GM11168 (cell line): Measurements from ENCODE around the gene S1PR1.

Experiments
- in situ Hi-C: fragments of 300-500 bp; cut with MboI; formaldehyde crosslinking; loops from one replicate; pipeline ENCODE4 v1.12.0; 2022; ENCODE audit warnings: low sequenced_read_pairs; ENCODE audit not compliant: unreplicated experiment

The S1PR1 gene

GRCh38 chr1:101244842-101245241, 8.0 kb downstream of the S1PR1 start:
- in situ Hi-C loops, result no loop called here

- in situ Hi-C loops, result no loop called here
Measured at GRCh38 chr1:101245246-101245927, 8.6 kb downstream of the S1PR1 start.

GRCh38 chr1:101247404-101248287, 10.8 kb downstream of the S1PR1 start:
- in situ Hi-C loops, result no loop called here

- in situ Hi-C loops, result no loop called here
Measured at GRCh38 chr1:101250222-101250621, 13.4 kb downstream of the S1PR1 start.

DNA sequence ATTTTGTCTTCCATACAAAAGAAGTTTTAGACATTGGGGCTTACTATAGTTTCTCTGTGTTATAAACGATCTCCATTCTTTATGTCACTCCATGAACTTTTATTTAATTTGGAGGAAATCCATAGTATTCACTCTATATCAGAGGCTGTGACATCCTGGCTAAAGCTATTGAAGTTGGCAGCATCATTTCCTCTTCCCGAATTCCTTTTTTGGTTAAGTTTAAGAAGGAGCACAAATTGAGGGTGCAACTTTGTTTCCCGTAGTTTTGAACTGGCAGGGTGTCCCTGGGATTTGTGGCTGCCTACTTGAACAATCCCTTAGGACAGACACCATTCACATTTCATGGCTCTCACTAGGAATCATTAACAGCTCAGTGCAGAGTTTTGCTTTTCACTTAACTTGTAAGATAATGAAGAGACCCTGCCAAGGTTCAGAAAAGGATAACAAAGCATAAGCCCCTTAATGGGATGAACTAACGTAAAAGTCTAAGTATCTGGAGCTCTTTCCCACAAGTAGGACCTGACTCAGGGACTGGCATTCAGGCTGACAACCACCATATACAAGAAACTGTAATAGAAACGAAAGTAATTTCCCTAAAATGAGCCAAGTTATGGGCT, 13.9 kb downstream of the S1PR1 start:
- in situ Hi-C loops, result no loop called here

DNA sequence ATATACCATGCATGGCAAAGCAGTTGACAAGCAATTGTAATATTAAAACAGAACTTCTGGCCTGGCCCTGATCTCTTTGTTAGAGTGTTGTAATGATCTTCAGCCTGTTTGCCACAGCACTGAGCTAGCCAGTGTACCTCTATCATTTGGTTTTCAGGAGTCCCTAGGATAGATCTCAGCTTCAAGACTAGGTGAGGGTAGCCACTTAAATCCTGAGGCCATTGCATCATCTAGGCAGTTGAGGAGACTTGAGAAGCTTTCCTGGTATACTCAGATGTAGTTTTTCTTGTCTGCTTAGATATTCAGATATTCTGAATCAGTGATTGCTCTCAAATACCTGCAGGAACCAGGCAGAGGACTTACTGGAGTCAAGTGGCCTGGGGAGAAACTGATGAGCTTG, 14.7 kb downstream of the S1PR1 start:
- in situ Hi-C loops, result no loop called here

DNA sequence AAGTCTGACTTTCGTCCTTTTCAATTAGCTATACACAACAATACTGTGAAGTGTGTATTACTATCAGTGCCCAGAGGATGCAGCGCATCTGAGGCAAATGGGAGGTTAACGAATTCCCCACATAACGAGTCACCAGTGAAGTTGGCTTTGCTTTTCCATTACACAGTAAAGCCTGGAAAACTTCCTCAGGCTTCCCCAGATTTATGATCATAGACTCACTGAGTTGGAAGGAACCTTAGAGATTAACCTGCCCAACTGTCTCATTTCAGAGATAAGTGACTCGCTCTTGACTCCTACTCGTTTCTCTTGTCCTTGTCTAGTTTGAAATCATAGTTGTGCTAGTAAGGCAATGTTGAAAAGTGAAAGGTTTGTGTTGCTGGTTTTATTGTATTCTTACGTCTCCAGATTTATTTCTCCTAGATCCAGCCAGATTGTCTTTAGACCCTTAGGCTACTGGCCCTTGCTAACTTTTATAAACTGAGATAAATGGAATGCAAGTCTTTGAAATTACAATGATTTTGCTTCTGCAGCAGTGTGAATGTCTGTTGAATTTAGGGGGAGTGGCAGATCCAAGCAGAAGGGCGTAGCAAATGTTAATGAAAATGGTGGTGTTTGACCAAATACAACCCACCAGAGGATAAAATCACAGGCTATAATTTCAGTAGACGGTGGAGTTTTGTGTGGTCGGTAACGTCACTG, 17.3 kb downstream of the S1PR1 start:
- in situ Hi-C loops, result no loop called here

- in situ Hi-C loops, result no loop called here
Measured at GRCh38 chr1:101257500-101258325, 20.9 kb downstream of the S1PR1 start.

DNA sequence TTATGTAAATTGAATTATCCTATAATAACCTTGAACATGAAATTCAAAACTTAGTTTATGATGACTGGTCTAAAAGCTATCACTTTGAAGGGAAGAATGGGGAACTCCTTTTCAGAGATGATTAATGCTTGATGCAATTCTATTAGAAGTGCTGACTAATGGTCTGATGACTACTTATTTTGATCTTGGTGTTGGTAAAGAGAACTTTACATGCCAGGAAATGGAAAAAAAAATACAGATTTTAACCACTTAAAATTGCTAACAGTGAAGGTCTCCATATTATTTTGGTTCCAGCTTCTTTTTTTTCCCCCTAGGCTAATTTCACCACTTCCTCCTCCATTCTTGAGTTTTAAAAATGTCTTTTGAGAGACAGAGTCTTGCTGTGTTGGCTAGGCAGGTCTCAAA, 22.9 kb downstream of the S1PR1 start:
- in situ Hi-C loops, result no loop called here

DNA sequence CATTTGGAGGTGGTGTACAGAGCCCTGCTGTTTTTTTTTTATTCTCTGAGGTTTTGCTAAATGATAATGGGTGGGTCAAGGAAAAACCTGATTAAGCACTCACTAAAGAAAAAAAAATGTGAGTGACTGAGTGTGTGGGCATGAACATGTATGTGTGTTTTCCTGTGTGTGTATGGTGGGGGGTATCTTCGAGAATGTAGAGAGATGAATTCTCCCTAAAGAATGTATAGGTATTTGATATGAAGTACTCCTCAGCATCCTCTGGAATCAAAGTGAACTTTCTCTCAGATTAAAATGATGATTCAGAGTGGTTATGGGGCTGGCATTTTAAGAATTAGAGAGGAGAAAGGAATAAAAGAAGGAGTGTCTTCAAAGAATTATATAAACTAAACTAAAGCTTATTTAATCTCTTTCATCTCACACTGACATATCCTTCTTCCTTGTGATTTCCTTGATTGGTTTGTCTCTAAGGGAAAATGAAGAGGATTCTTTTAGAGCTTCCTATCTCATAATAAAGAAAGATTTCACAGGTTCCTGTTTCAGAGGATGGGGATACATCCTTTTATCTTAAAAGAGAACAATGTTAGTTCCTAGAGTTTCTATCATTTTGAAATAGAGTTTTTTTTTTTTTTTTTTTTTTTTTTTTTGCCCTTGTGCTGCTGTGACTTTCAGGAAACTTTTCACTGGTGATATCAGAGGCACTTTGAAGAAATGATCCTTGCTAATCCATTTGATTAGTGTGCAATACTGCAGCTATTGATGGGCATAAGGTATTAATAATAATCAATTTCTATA, 23.9 kb downstream of the S1PR1 start:
- in situ Hi-C loops, result no loop called here

- in situ Hi-C loops, result no loop called here
Measured at GRCh38 chr1:101261623-101262022, 24.8 kb downstream of the S1PR1 start.

DNA sequence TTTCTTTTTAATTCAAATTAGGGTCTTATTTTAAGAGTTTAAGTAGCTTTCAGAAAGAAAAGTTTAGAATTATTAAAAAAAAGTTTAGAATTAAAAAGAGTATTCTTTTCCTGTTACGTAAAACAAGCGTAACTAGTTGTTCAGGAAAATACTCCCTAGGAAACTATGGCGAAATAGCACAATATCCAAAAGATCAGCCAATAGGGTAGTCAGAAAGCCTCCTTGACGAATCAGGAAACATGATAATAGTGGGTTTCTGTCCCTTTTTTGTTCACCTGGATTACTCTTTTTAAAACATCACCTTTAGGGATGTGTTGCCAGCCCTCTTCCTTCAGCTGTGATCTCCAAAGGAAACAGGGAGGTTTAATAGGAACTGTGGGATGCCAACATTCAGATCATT, 25.2 kb downstream of the S1PR1 start:
- in situ Hi-C loops, result no loop called here

DNA sequence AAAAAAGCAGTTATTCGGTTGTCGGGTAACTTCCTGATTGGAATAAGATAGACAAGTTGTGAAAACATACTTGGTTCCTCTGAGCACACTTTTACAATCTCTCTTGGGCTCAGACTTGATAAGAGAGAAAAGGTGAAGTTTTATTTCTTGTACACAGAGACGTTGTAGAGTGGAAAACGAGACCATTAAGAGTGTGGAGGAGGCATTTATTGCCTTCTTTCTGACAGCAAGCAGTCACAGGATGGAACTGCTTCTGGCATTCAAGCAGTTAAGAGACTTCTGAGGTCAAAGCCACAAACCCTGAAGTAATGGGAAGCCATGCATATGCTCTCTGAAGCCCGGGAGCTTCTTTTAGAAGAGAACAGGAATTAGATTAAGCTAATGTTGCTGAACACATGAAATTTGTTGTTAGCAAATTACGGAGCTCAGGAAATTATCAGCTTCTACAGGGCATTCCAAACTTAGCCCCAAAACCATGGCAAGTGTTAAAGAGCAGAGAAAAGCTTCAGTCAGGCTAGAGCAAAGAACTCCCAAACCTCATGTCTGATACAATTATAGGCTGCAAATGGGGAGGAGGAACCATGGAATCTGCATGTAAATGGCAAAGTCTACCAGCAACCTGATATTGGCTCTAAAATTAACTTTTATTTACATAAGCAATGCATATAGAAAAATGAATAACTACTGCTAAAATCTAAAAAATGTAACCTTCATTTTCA, 26.0 kb downstream of the S1PR1 start:
- in situ Hi-C loops, result no loop called here

DNA sequence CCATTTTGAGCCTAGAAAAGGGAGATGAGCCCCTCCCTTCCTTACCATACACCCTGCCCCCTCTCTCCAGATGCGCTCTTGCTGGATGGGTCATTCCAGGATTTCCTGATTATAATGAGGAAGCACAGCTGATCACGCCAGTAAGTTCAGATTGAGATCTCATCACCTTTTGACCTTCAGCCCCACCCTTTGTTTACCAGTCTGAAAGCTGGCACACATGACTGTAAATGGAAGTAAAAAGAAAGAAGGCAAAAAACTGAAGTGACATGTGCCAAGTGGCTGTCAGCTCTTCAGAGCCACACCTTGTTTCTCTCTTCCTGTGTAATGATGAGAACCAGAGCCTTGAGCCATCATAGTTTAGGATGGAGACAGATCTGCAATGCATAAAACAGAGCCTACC, 27.9 kb downstream of the S1PR1 start:
- in situ Hi-C loops, result no loop called here

DNA sequence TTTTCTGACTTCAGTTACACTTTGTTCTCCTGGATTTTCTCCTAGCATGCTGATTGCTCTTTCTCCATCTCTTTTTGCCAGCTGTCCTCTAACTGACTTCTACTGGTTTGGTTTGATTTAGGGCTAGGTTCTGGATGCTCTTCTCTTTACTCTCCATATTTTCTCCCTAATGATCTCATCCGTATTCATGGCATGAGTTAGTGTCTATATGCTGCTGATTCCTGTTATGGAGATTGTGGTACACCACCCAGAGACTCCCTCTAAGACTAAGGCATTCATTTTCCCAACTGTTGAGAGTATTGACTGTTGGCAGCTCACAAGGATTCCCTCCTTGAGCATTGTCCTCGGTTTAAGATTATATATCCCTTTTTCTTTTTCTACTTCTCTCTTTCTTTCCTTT, 28.9 kb downstream of the S1PR1 start:
- in situ Hi-C loops, result no loop called here

- in situ Hi-C loops, result no loop called here
Measured at GRCh38 chr1:101267082-101267481, 30.3 kb downstream of the S1PR1 start.

DNA sequence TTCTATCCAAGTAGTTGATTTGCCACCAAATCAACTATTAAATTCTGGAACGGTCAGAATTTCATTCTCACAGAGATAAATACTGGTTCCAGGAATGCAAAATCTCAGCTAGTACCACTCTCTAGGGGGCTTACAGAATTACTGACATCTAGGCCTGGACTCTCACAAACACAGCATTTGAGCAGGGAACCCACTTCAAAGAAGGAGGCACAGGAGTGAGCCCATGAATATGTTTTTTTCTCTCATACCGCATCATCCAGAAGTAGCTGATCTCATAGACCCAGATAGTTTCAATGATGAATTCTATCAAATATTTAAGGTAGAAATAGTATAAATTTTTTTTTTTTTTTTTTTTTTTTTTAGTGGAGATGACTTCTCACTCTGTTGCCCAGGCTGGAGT, 32.1 kb downstream of the S1PR1 start:
- in situ Hi-C loops, result no loop called here

- in situ Hi-C loops, result no loop called here
Measured at GRCh38 chr1:101275672-101276071, 38.9 kb downstream of the S1PR1 start.
